Measurements from ENCODE around the gene COLEC12. TPM values are rescaled to one million over a fixed set of nuclear protein-coding genes. Genes with fewer than 3 reads are reported as not detected.
"Not testable (repeated sequence)": the region's sequence is repeated elsewhere in the genome, so short reads cannot be mapped to it uniquely, and the experiment has no call there.

COLEC12 gene
- total RNA-seq, 2 donors from 2014 or later: not detected

GRCh38 chr18:417495-417894, 83.0 kb downstream of the COLEC12 start:
- H3K36me3 Mint-ChIP-seq (ENCODE audit: low read depth): no peaks in the 10 kb centered on the region
- DNase-seq (no peak), ATAC-seq (no peak)
- H3K9me3 ChIP-seq (ENCODE audit: control insufficient read depth, low read length, poor library complexity, severe bottlenecking): no peaks in the 10 kb centered on the region
- H3K27ac Mint-ChIP-seq: no peak overlapping the region
- peaks cover 26% of the 10 kb centered on the region for H3K27me3 Mint-ChIP-seq
- no peaks in the 10 kb centered on the region for H3K4me1 Mint-ChIP-seq
- no peak overlapping the region for H3K4me3 Mint-ChIP-seq

GRCh38 chr18:416930-417329, 83.6 kb downstream of the COLEC12 start:
- H3K9me3 ChIP-seq (ENCODE audit: control insufficient read depth, low read length, poor library complexity, severe bottlenecking): no peaks in the 10 kb centered on the region
- DNase-seq (no peak), ATAC-seq (no peak)
- no peak overlapping the region for H3K27ac Mint-ChIP-seq
- H3K4me1 Mint-ChIP-seq: no peaks in the 10 kb centered on the region
- no peak overlapping the region for H3K4me3 Mint-ChIP-seq
- H3K27me3 Mint-ChIP-seq: peaks cover 26% of the 10 kb centered on the region
- H3K36me3 Mint-ChIP-seq (ENCODE audit: low read depth): no peaks in the 10 kb centered on the region

- Mint-ChIP-seq H3K36me3 (ENCODE audit: low read depth) (no peaks in the 10 kb centered on the region), H3K27me3 (peaks cover 19% of the 10 kb centered on the region), H3K4me3 (no peak overlapping the region), H3K27ac (no peak overlapping the region), H3K4me1 (no peaks in the 10 kb centered on the region)
- DNase-seq: no peak
- H3K9me3 ChIP-seq (ENCODE audit: control insufficient read depth, low read length, poor library complexity, severe bottlenecking): no peaks in the 10 kb centered on the region
- ATAC-seq: no peak
These were observed 84.6 kb downstream of the COLEC12 start for GRCh38 chr18:415617-416612.

GRCh38 chr18:415047-415446, 85.5 kb downstream of the COLEC12 start:
- Mint-ChIP-seq H3K4me1 (no peaks in the 10 kb centered on the region), H3K36me3 (ENCODE audit: low read depth) (no peaks in the 10 kb centered on the region)
- no peak for DNase-seq

GRCh38 chr18:413233-413632, 87.3 kb downstream of the COLEC12 start:
- no peaks in the 10 kb centered on the region for H3K4me1 Mint-ChIP-seq
- H3K27me3 Mint-ChIP-seq: peaks cover 10% of the 10 kb centered on the region
- ATAC-seq (no peak), DNase-seq (no peak)
- H3K9me3 ChIP-seq (ENCODE audit: control insufficient read depth, low read length, poor library complexity, severe bottlenecking): no peaks in the 10 kb centered on the region
- no peak overlapping the region for H3K27ac Mint-ChIP-seq
- H3K4me3 Mint-ChIP-seq: no peak overlapping the region
- no peaks in the 10 kb centered on the region for H3K36me3 Mint-ChIP-seq (ENCODE audit: low read depth)

More at GRCh38 chr18:415047-415446, 85.5 kb downstream of the COLEC12 start:
- no peak overlapping the region for H3K27ac Mint-ChIP-seq
- H3K27me3 Mint-ChIP-seq: peaks cover 17% of the 10 kb centered on the region
- no peaks in the 10 kb centered on the region for H3K9me3 ChIP-seq (ENCODE audit: control insufficient read depth, low read length, poor library complexity, severe bottlenecking)
- ATAC-seq: no peak
- H3K4me3 Mint-ChIP-seq: no peak overlapping the region

- no peaks in the 10 kb centered on the region for H3K36me3 Mint-ChIP-seq (ENCODE audit: low read depth)
- no peaks in the 10 kb centered on the region for H3K4me1 Mint-ChIP-seq
- DNase-seq: no peak
- no peak overlapping the region for H3K27ac Mint-ChIP-seq
- no peak for ATAC-seq
- peaks cover 7% of the 10 kb centered on the region for H3K27me3 Mint-ChIP-seq
- H3K4me3 Mint-ChIP-seq: no peak overlapping the region
- no peaks in the 10 kb centered on the region for H3K9me3 ChIP-seq (ENCODE audit: control insufficient read depth, low read length, poor library complexity, severe bottlenecking)
These were observed 90.5 kb downstream of the COLEC12 start for GRCh38 chr18:410047-410455.

GRCh38 chr18:408367-408766, 92.1 kb downstream of the COLEC12 start:
- DNase-seq (no peak), ATAC-seq (no peak)
- no peak overlapping the region for H3K4me3 Mint-ChIP-seq
- H3K36me3 Mint-ChIP-seq (ENCODE audit: low read depth): no peaks in the 10 kb centered on the region
- no peaks in the 10 kb centered on the region for H3K9me3 ChIP-seq (ENCODE audit: control insufficient read depth, low read length, poor library complexity, severe bottlenecking)
- H3K4me1 Mint-ChIP-seq: no peaks in the 10 kb centered on the region
- peaks cover 7% of the 10 kb centered on the region for H3K27me3 Mint-ChIP-seq
- H3K27ac Mint-ChIP-seq: no peak overlapping the region

GRCh38 chr18:407626-408224, 92.8 kb downstream of the COLEC12 start:
- Mint-ChIP-seq H3K27me3 (peaks cover 7% of the 10 kb centered on the region), H3K4me1 (no peaks in the 10 kb centered on the region), H3K27ac (no peak overlapping the region), H3K4me3 (no peak overlapping the region), H3K36me3 (ENCODE audit: low read depth) (no peaks in the 10 kb centered on the region)
- ATAC-seq (no peak), DNase-seq (no peak)
- H3K9me3 ChIP-seq (ENCODE audit: control insufficient read depth, low read length, poor library complexity, severe bottlenecking): no peaks in the 10 kb centered on the region

- no peak overlapping the region for H3K27ac Mint-ChIP-seq
- no peak overlapping the region for H3K4me3 Mint-ChIP-seq
- H3K27me3 Mint-ChIP-seq: peaks cover 11% of the 10 kb centered on the region
- ATAC-seq (no peak), DNase-seq (no peak)
- no peaks in the 10 kb centered on the region for H3K9me3 ChIP-seq (ENCODE audit: control insufficient read depth, low read length, poor library complexity, severe bottlenecking)
- H3K36me3 Mint-ChIP-seq (ENCODE audit: low read depth): no peaks in the 10 kb centered on the region
- H3K4me1 Mint-ChIP-seq: no peaks in the 10 kb centered on the region
These were observed 93.3 kb downstream of the COLEC12 start for GRCh38 chr18:407191-407590.

- no peak for ATAC-seq
- Mint-ChIP-seq H3K27me3 (peaks cover 16% of the 10 kb centered on the region), H3K4me3 (no peak overlapping the region), H3K4me1 (no peaks in the 10 kb centered on the region), H3K36me3 (ENCODE audit: low read depth) (no peaks in the 10 kb centered on the region), H3K27ac (no peak overlapping the region)
- DNase-seq: no peak
- no peaks in the 10 kb centered on the region for H3K9me3 ChIP-seq (ENCODE audit: control insufficient read depth, low read length, poor library complexity, severe bottlenecking)
These were observed 93.8 kb downstream of the COLEC12 start for GRCh38 chr18:406677-407076.

- ATAC-seq; DNase-seq; H3K4me1 Mint-ChIP-seq; H3K9me3 ChIP-seq (ENCODE audit: control insufficient read depth, low read length, poor library complexity, severe bottlenecking); H3K36me3 Mint-ChIP-seq (ENCODE audit: low read depth); H3K4me3 Mint-ChIP-seq; H3K27ac Mint-ChIP-seq: not testable (repeated sequence)
- peaks cover 33% of the 10 kb centered on the region for H3K27me3 Mint-ChIP-seq
These were observed 95.5 kb downstream of the COLEC12 start for GRCh38 chr18:405006-405405.

- Mint-ChIP-seq H3K36me3 (ENCODE audit: low read depth) (no peaks in the 10 kb centered on the region), H3K27ac (no peak overlapping the region), H3K27me3 (peaks cover 33% of the 10 kb centered on the region), H3K4me1 (no peaks in the 10 kb centered on the region), H3K4me3 (no peak overlapping the region)
- ATAC-seq (no peak), DNase-seq (no peak)
- no peaks in the 10 kb centered on the region for H3K9me3 ChIP-seq (ENCODE audit: control insufficient read depth, low read length, poor library complexity, severe bottlenecking)
These were observed 96.4 kb downstream of the COLEC12 start for GRCh38 chr18:404061-404636.

GRCh38 chr18:402129-402528, 98.4 kb downstream of the COLEC12 start:
- peaks cover 50% of the 10 kb centered on the region for H3K27me3 Mint-ChIP-seq
- H3K27ac Mint-ChIP-seq: no peak overlapping the region
- no peaks in the 10 kb centered on the region for H3K4me1 Mint-ChIP-seq
- DNase-seq (no peak), ATAC-seq (no peak)
- H3K36me3 Mint-ChIP-seq (ENCODE audit: low read depth): no peaks in the 10 kb centered on the region
- H3K9me3 ChIP-seq (ENCODE audit: control insufficient read depth, low read length, poor library complexity, severe bottlenecking): no peaks in the 10 kb centered on the region
- no peak overlapping the region for H3K4me3 Mint-ChIP-seq

Data from T-helper 17 cell (primary cell).